Neuronal stem cell (in vitro differentiated cells): ENCODE results near the gene IRF7.
"Not testable (repeated sequence)": the region's sequence is repeated elsewhere in the genome, so short reads cannot be mapped to it uniquely, and the experiment has no call there.

Experiments
- DNase-seq: peaks from one replicate; pipeline ENCODE4 v3.0.0-alpha.2; 2013; ENCODE audit warnings: low spot score
- H2AFZ ChIP-seq: one replicate; pipeline ENCODE4 v1.6.1; 2013; ENCODE audit warnings: mild to moderate bottlenecking, low read length, inconsistent platforms
- H2AK5ac ChIP-seq: 2 replicates; pipeline ENCODE4 v1.6.1; 2013; ENCODE audit warnings: low read depth, mild to moderate bottlenecking, inconsistent platforms, low read length, moderate library complexity, mixed read lengths
- H2BK120ac ChIP-seq: 2 replicates; pipeline ENCODE4 v1.6.1; 2013; ENCODE audit warnings: low read depth, mild to moderate bottlenecking, inconsistent platforms, low read length, moderate library complexity, mixed read lengths
- H2BK12ac ChIP-seq: one replicate; pipeline ENCODE4 v1.6.1; 2013; ENCODE audit warnings: low read length, inconsistent platforms
- H2BK15ac ChIP-seq: 2 replicates; pipeline ENCODE4 v1.6.1; 2013; ENCODE audit warnings: mild to moderate bottlenecking, low read length, inconsistent platforms, mixed read lengths
- H2BK5ac ChIP-seq: one replicate; pipeline ENCODE4 v1.6.1; 2013; ENCODE audit warnings: inconsistent platforms, mild to moderate bottlenecking, low read length, moderate library complexity
- H3K14ac ChIP-seq: one replicate; pipeline ENCODE4 v1.6.1; 2013; ENCODE audit warnings: low read length, inconsistent platforms
- H3K18ac ChIP-seq: 2 replicates; pipeline ENCODE4 v1.6.1; 2013; ENCODE audit warnings: low read length, inconsistent platforms
- H3K23ac ChIP-seq: 2 replicates; pipeline ENCODE4 v1.6.1; 2013; ENCODE audit warnings: low read depth, mild to moderate bottlenecking, mixed read lengths, low read length, inconsistent platforms; ENCODE audit not compliant: poor library complexity
- H3K27ac ChIP-seq: replicated peaks from 3 replicates; pipeline ENCODE4 v1.5.1; 2013; ENCODE audit warnings: low read length, inconsistent platforms
- H3K27me3 ChIP-seq, 3 experiments: 2 replicates each; pipeline ENCODE4 v1.6.1; 2013; ENCODE audit warnings: low read length in 3 of 3, mild to moderate bottlenecking in 2 of 3, inconsistent platforms in 1 of 3, low read depth in 1 of 3, mixed read lengths in 1 of 3, moderate library complexity in 1 of 3; ENCODE audit not compliant: control insufficient read depth in 3 of 3, insufficient read depth in 3 of 3
- H3K36me3 ChIP-seq, 2 donors: replicated peaks in 1 of 2; 2 replicates each; pipeline ENCODE4 v1.6.1; 2013; ENCODE audit warnings: low read length in 2 of 2; ENCODE audit not compliant: control insufficient read depth in 2 of 2, insufficient read depth in 2 of 2
- H3K4ac ChIP-seq: 2 replicates; pipeline ENCODE4 v1.6.1; 2013; ENCODE audit warnings: inconsistent platforms, mild to moderate bottlenecking, low read length, moderate library complexity
- H3K4me1 ChIP-seq, 2 donors: 1 replicate in 1 of 2; 2 replicates in 1 of 2; pipeline ENCODE4 v1.6.1; 2013; ENCODE audit warnings: low read length in 2 of 2, low read depth in 1 of 2; ENCODE audit not compliant: control insufficient read depth in 2 of 2, insufficient read depth in 1 of 2
- H3K4me2 ChIP-seq: one replicate; pipeline ENCODE4 v1.6.1; 2013; ENCODE audit warnings: mild to moderate bottlenecking, low read length, inconsistent platforms; ENCODE audit not compliant: insufficient read depth, poor library complexity, severe bottlenecking
- H3K4me3 ChIP-seq, 2 donors: 2 replicates each; pipeline ENCODE4 v1.5.1; 2013; ENCODE audit warnings: low read length in 2 of 2, mild to moderate bottlenecking in 2 of 2, inconsistent platforms in 1 of 2, moderate library complexity in 1 of 2
- H3K79me1 ChIP-seq: one replicate; pipeline ENCODE4 v1.6.1; 2013; ENCODE audit warnings: low read depth, mild to moderate bottlenecking, inconsistent platforms, low read length, moderate library complexity
- H3K9ac ChIP-seq: one replicate; pipeline ENCODE4 v1.6.1; 2013; ENCODE audit warnings: mild to moderate bottlenecking, low read depth, low read length, inconsistent platforms; ENCODE audit not compliant: poor library complexity
- H3K9me3 ChIP-seq, 2 donors: replicated peaks in 1 of 2; 2 replicates each; pipeline versions ENCODE3 to v1.6.1; 2013; ENCODE audit warnings: low read length in 2 of 2, mild to moderate bottlenecking in 2 of 2, inconsistent platforms in 1 of 2, low read depth in 1 of 2, mixed read lengths in 1 of 2, moderate library complexity in 1 of 2; ENCODE audit not compliant: control insufficient read depth in 2 of 2, insufficient read depth in 1 of 2
- H4K8ac ChIP-seq: one replicate; pipeline ENCODE4 v1.6.1; 2013; ENCODE audit warnings: low read depth, mild to moderate bottlenecking, inconsistent platforms, low read length, moderate library complexity
- H4K91ac ChIP-seq: one replicate; pipeline ENCODE4 v1.6.1; 2013; ENCODE audit warnings: low read length, low read depth, mild to moderate bottlenecking, inconsistent platforms; ENCODE audit not compliant: poor library complexity
- whole genome bisulfite sequencing, 2 donors: extraction: QIAGEN DNeasy Blood & Tissue Kit; methylation state at CpG; one replicate each; pipeline ENCODE4 v1.1.7; 2013; ENCODE audit warnings: missing lambda C conversion rate in 2 of 2, mixed read lengths in 1 of 2; ENCODE audit not compliant: insufficient read length in 2 of 2, insufficient replicate concordance in 1 of 2; ENCODE audit errors: extremely low coverage in 2 of 2; 5-methylcytosine and 5-hydroxymethylcytosine counted together

Gene IRF7

DNA sequence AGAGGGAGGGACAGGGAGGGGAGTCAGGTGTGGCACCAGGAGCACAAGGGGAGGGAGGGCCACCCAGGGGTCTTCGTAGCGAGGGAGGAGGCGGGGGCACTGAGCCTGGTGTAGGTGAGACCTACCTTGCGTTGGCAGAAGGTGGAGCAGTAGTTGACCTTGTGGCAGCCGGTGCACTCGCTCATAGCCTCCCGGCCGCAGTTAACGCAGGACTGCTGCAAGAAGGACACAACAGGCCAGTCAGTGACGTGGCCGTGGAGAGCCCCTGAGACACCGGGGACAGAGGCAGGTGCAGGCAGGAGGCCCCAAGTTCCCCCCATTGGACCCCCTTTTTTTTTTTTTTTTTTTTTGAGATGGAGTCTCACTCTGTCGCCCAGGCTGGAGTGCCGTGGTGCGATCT is 38.1 kb upstream of the IRF7 start:
- Histone ChIP-seq H3K23ac (no peak overlapping the region), H2BK15ac (no peak overlapping the region), H2BK120ac (no peak overlapping the region), H3K4me1 (no peaks in the 10 kb centered on the region), H2BK5ac (no peak overlapping the region), H3K4me2 (no peak overlapping the region), H2AFZ (no peak overlapping the region), H3K9me3 (no peaks in the 10 kb centered on the region), H4K91ac (no peak overlapping the region), H3K4ac (no peak overlapping the region), H2AK5ac (no peak overlapping the region), H3K9ac (no peak overlapping the region), H3K36me3 (peaks cover 9 to 69% of the 10 kb centered on the region in 2 donors), H2BK12ac (no peak overlapping the region), H4K8ac (no peak overlapping the region), H3K27me3 (no peaks in the 10 kb centered on the region), H3K14ac (no peak overlapping the region), H3K4me3 (no peak overlapping the region), H3K18ac (no peak overlapping the region), H3K27ac (no peak overlapping the region), H3K79me1 (peaks cover 1% of the 10 kb centered on the region)
- WGBS, 2 donors: no CpG with 5 or more reads among the region's 15 CpGs
- no peak for DNase-seq

DNA sequence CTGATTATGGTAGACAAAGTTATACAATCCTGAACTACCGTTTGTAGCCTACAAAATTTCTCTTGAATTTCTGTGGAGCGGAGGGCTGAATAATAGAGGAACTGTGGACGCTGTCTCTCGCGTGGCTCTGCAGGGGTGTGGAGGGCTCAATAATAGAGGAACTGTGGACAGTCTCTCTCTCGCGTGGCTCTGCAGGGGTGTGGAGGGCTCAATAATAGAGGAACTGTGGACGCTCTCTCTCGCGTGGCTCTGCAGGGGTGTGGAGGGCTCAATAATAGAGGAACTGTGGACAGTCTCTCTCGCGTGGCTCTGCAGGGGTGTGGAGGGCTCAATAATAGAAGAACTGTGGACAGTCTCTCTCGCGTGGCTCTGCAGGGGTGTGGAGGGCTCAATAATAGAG is 37.4 kb upstream of the IRF7 start:
- not testable (repeated sequence) for H3K4me1 ChIP-seq, H2BK12ac ChIP-seq, H3K9ac ChIP-seq, H2AK5ac ChIP-seq, H2BK5ac ChIP-seq, H3K27ac ChIP-seq, H3K79me1 ChIP-seq, H3K18ac ChIP-seq, H2BK15ac ChIP-seq, H2BK120ac ChIP-seq, H4K8ac ChIP-seq, H3K14ac ChIP-seq, H3K27me3 ChIP-seq, H2AFZ ChIP-seq, H3K4me3 ChIP-seq, H3K4ac ChIP-seq, H4K91ac ChIP-seq, H3K23ac ChIP-seq, H3K4me2 ChIP-seq, H3K9me3 ChIP-seq, DNase-seq
- H3K36me3 ChIP-seq: peaks cover 9 to 68% of the 10 kb centered on the region in 2 donors
- no CpG with 5 or more reads among the region's 14 CpGs for WGBS, 2 donors

DNA sequence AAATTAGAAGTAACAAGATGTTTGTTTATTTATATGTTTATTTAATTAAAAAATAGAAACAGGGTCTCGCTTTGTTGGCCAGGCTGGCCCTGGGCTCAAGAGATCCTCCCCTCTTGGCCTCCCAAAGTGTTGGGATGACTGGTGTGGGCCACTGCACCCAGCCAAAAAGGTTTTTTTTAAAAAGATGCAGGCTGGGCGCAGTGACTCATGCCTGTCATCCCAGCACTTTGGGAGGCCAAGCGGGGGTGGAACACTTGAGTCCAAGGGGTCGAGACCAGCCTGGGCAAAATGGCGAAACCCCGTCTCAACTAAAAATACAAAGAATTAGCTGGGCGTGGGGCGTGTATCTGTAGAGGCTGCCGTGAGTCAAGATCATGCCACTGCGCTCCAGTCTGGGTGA is 34.7 kb upstream of the IRF7 start:
- no peak for DNase-seq
- Histone ChIP-seq H2BK15ac (no peak overlapping the region), H3K27ac (no peak overlapping the region), H3K36me3 (peaks cover 5 to 68% of the 10 kb centered on the region in 2 donors), H3K4me3 (no peak overlapping the region), H3K9ac (no peak overlapping the region), H3K9me3 (no peaks in the 10 kb centered on the region), H4K91ac (no peak overlapping the region), H2AK5ac (no peak overlapping the region), H2BK120ac (no peak overlapping the region), H3K23ac (no peak overlapping the region), H2BK12ac (no peak overlapping the region), H3K4me2 (no peak overlapping the region), H3K14ac (no peak overlapping the region), H4K8ac (no peak overlapping the region), H2AFZ (no peak overlapping the region), H3K27me3 (no peaks in the 10 kb centered on the region), H3K79me1 (no peaks in the 10 kb centered on the region), H2BK5ac (no peak overlapping the region), H3K4ac (no peak overlapping the region), H3K18ac (no peak overlapping the region), H3K4me1 (no peaks in the 10 kb centered on the region)
- WGBS, 2 donors: no CpG with 5 or more reads among the region's 10 CpGs

DNA sequence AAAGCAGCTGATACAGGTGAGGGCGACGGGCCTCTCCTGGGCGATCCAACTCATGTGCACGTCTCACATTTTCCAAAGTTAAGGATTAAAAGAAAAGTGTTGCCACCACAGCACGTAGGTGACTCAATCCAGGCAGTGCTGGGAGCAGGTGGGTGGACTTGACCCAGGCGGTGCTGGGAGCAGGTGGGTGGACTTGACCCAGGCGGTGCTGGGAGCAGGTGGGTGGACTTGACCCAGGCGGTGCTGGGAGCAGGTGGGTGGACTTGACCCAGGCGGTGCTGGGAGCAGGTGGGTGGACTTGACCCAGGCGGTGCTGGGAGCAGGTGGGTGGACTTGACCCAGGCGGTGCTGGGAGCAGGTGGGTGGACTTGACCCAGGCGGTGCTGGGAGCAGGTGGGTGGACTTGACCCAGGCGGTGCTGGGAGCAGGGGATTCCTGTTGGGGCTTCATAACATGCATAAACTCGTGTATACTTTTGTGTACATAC is 32.0 kb upstream of the IRF7 start:
- H4K8ac ChIP-seq, H3K14ac ChIP-seq, H3K18ac ChIP-seq, H2AK5ac ChIP-seq, H3K79me1 ChIP-seq, H2BK5ac ChIP-seq, DNase-seq, H3K4me1 ChIP-seq, H2BK15ac ChIP-seq, H3K4me3 ChIP-seq, H3K9ac ChIP-seq, H3K9me3 ChIP-seq, H2BK12ac ChIP-seq, H3K27me3 ChIP-seq, H4K91ac ChIP-seq, H2BK120ac ChIP-seq, H3K27ac ChIP-seq, H3K4me2 ChIP-seq, H3K4ac ChIP-seq, H2AFZ ChIP-seq, H3K23ac ChIP-seq: not testable (repeated sequence)
- peaks cover 10 to 69% of the 10 kb centered on the region in 2 donors for H3K36me3 ChIP-seq
- no CpG with 5 or more reads among the region's 14 CpGs for WGBS, 2 donors
